OCI-LY7 (cell line): ENCODE results near the gene CDX1.

Experiments
- CTCF ChIP-seq: fragments of 200-600 bp; sonication (generic); conservative IDR thresholded peaks from 2 replicates; pipeline ENCODE4 v1.5.1; 2014; ENCODE audit warnings: mild to moderate bottlenecking, antibody characterized with exemption, low read length, moderate library complexity, mixed read lengths
- EZH2phosphoT487 ChIP-seq: fragments of 200-600 bp; sonication (generic); IDR thresholded peaks from 2 replicates; pipeline ENCODE4 v1.6.1; 2018; ENCODE audit warnings: low read depth, borderline replicate concordance, mild to moderate bottlenecking, mixed run types, antibody characterized with exemption, low read length, moderate library complexity, mixed read lengths

DNA sequence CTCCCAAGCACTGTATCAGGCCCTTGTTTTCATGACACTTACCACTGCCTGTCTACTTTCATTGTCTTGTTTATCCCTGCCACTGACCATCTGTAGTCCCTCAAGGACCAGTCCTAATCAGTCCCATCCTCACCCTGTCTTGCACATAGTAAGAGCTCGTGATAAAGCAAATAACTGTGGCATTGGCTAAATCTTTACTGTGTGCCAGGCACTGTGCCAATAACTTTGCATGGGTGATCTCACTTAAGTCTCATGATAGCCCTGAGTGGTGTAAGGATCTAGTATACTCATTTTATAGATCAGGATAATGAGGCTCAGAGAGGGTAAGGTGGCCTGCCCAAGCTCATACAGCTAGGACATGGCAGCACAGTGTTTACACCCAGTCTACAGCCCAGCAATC is 5.6 kb downstream of the CDX1 start:
- no peak for TF ChIP-seq CTCF
- no peak for TF ChIP-seq EZH2phosphoT487
